ENCODE results near the gene TMED3. TPM values are rescaled to one million over a fixed set of nuclear protein-coding genes. Genes with fewer than 3 reads are reported as not detected.

The TMED3 gene
- total RNA-seq, 3 donors from 2014 or later (not counting 1 experiment from before 2014, with no cell fraction given), result 21.7 to 26.3 (median 25.0) TPM

DNA sequence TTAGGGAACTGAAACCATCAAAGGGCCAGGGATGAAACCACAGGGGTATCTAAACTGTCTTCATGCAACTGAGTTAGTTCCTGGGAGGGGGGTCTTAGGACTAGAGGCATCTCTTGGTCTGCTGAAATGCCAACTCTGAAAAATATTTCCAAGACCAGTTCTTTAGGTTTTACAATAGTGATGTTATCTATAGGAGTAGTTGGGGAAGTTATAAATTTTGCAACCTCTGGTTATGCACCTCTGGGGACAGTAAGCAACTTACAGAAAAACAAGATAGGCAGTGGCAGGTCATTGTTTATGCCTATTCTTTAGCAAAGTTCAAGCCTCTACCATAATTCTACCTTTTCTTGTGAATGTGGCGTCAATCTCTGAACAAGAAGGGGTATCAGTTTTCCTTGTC, 60.7 kb downstream of the TMED3 start:
- Histone ChIP-seq H3K27me3 (ENCODE audit: control insufficient read depth, insufficient read depth, low read length) (no peaks in the 10 kb centered on the region), H3K9me3 (ENCODE audit: control insufficient read depth, insufficient read depth, low read length) (no peaks in the 10 kb centered on the region), H3K4me3 (ENCODE audit: low read length) (no peak overlapping the region), H3K27ac (ENCODE audit: low read length) (no peak overlapping the region), H3K36me3 (ENCODE audit: control insufficient read depth, insufficient read depth, low read length) (no peaks in the 10 kb centered on the region), H3K4me1 (ENCODE audit: control insufficient read depth, insufficient read depth, low read length) (no peaks in the 10 kb centered on the region)
- intact Hi-C loops (cut with micrococcal nuclease), result no loop called here
- Mint-ChIP-seq H3K27ac (no peak overlapping the region), H3K9me3 (no peaks in the 10 kb centered on the region), H3K4me3 (no peak overlapping the region), H3K4me1 (no peaks in the 10 kb centered on the region), H3K27me3 (ENCODE audit: low read depth in 2 of 2) (no peaks in the 10 kb centered on the region), H3K36me3 (no peaks in the 10 kb centered on the region)
- TF ChIP-seq CTCF (IDR thresholded peaks at IDR 0.05), result no peak
- no peak for ATAC-seq
- 100% methylated on average over 1 of the region's 1 CpG for WGBS (ENCODE audit: insufficient coverage)
- DNase-seq, result no peak

DNA sequence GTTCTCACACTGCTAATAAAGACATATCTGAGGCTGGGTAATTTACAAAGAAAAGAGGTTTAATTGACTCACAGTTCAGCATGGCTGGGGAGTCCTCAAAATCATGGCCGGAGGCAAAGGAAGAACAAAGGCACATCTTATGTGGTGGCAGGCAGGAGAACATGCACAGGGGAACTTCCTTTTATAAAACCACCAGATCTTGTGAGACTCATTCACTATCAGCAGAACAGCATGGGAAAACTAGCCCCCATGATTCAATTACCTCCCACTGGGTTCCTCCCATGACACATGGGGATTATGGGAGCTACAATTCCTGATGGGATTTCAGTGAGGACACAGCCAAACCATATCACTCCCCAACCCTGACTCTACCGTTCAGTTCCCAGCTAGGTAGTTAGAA, 61.5 kb downstream of the TMED3 start:
- Mint-ChIP-seq H3K9me3 (no peaks in the 10 kb centered on the region), H3K27me3 (ENCODE audit: low read depth in 2 of 2) (no peaks in the 10 kb centered on the region), H3K27ac (no peak overlapping the region), H3K4me1 (no peaks in the 10 kb centered on the region), H3K4me3 (no peak overlapping the region), H3K36me3 (no peaks in the 10 kb centered on the region)
- H3K9me3 ChIP-seq (ENCODE audit: control insufficient read depth, insufficient read depth, low read length), result no peaks in the 10 kb centered on the region
- no peak for TF ChIP-seq CTCF (IDR thresholded peaks at IDR 0.05)
- DNase-seq (no peak), ATAC-seq (no peak)
- no peaks in the 10 kb centered on the region for H3K36me3 ChIP-seq (ENCODE audit: control insufficient read depth, insufficient read depth, low read length)
- intact Hi-C loops (cut with micrococcal nuclease), result no loop called here
- no peaks in the 10 kb centered on the region for H3K4me1 ChIP-seq (ENCODE audit: control insufficient read depth, insufficient read depth, low read length)
- 77% methylated on average over 2 of the region's 2 CpGs for WGBS (ENCODE audit: insufficient coverage)
- H3K27me3 ChIP-seq (ENCODE audit: control insufficient read depth, insufficient read depth, low read length), result no peaks in the 10 kb centered on the region
- no peak overlapping the region for H3K27ac ChIP-seq (ENCODE audit: low read length)
- H3K4me3 ChIP-seq (ENCODE audit: low read length), result no peak overlapping the region

Other genes with a start within 250 kb of the TMED3 start
- not detected for gene RASGRF1, start 220.3 kb upstream of the TMED3 start, total RNA-seq
- gene ANKRD34C, start 28.4 kb upstream of the TMED3 start, total RNA-seq, result not detected
- under 1 TPM; 0.54 to 0.98 (median 0.59) TPM for gene MINAR1, start 121.2 kb downstream of the TMED3 start, total RNA-seq